Measurements from ENCODE around the gene RAB9B.

The RAB9B gene

GRCh38 chrX:103779141-103779789, 52.8 kb downstream of the RAB9B start:
- POLR2A ChIA-PET (ENCODE audit: low non-redundant PET) = no interaction called here

GRCh38 chrX:103776546-103776945, 55.5 kb downstream of the RAB9B start, which contains the start of gene PLP1:
Gene PLP1, plus strand, starts transcription at chrX:103776840. Its CDS starts 156 bp downstream, at chrX:103776996.
- H3K27ac ChIP-seq = no peak within 1 kb of the TSS
- ChIA-PET POLR2A (ENCODE audit: low non-redundant PET) (no interaction called here), CTCF (no interaction called here)
- no peak for DNase-seq (ENCODE audit: low spot score)
- TF ChIP-seq CTCF (conservative IDR thresholded peaks at IDR 0.05; ENCODE audit: low read depth) = no peak

More at GRCh38 chrX:103779141-103779789, 52.8 kb downstream of the RAB9B start:
- H3K27ac ChIP-seq = no peak overlapping the region
- DNase-seq (ENCODE audit: low spot score) = no peak
- CTCF ChIA-PET = no interaction called here
- TF ChIP-seq CTCF (conservative IDR thresholded peaks at IDR 0.05; ENCODE audit: low read depth) = no peak

DNA sequence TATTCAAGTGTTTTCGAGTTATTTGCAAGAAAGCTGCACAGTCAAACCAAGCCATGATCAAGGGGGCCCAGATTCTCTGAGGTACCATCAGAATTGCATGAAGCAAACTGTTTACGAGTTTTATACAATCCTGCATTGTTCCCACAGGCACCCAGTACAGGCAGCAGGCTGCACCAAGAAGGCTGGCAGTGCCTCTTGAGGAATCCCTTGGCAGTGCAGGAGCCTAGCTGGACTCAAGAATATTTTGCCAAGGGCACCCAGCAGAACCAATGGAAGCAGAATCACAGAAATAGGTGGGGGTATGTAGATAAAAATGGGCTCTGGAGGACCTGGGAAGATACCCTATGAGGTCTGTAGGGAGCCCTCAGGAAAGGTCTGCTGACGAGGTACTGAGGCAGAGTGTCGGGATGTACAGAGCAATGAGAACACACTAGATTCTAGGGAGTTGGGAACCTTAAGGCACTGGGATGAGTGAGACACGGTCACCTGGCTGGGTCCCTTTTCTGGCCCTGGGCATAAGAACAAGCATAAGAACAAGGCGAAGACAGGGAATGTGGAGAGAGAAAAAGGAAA, 57.9 kb downstream of the RAB9B start:
- no peak overlapping the region for H3K27ac ChIP-seq
- ChIA-PET CTCF (interaction anchor here (0.6 kb wide), 4 partner anchors 63 to 1998 kb away, joined by 3 to 4 read pairs (median 4); no protein-coding TSS in a partner anchor), POLR2A (ENCODE audit: low non-redundant PET) (no interaction called here)
- DNase-seq (ENCODE audit: low spot score) = peak; percentile 11
- TF ChIP-seq CTCF (conservative IDR thresholded peaks at IDR 0.05; ENCODE audit: low read depth) = peak; percentile 53

DNA sequence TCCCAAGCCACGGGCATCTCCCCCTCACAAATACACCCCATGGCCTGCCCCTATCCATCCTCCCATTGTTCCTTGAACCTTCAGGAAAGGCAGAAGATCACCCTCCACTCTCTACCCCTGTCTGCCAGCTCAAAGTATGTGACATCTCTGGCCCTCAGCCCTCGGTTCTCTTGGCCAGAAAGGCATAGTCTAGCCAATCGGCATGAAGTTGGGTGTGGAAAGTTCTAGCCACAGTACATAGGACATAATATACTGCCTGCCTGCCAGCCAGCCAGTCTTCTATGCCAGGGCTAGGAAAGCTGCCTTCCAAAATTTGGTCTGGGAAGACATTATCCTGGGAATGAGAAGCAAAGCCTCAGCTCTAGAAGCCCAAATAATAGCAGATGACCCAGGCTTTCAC, 58.6 kb downstream of the RAB9B start:
- no peak overlapping the region for H3K27ac ChIP-seq
- POLR2A ChIA-PET (ENCODE audit: low non-redundant PET) = no interaction called here
- no peak for DNase-seq (ENCODE audit: low spot score)
- CTCF ChIA-PET = interaction anchor here (0.8 kb wide), 1 partner anchor 42 kb away, joined by 3 read pairs; no protein-coding TSS in a partner anchor
- TF ChIP-seq CTCF (conservative IDR thresholded peaks at IDR 0.05; ENCODE audit: low read depth) = no peak

Measured in RWPE1 (cell line).